ENCODE results near the gene TUFT1.
A peak's percentile ranks its signal among the peaks of the same experiment; 100 is the strongest.
"Not testable (repeated sequence)": the region's sequence is repeated elsewhere in the genome, so short reads cannot be mapped to it uniquely, and the experiment has no call there.

The TUFT1 gene

GRCh38 chr1:151581451-151581850 is 41.3 kb downstream of the TUFT1 start:
- DNase-seq (ENCODE audit: low read depth) = no peak

GRCh38 chr1:151581921-151582320 is 41.8 kb downstream of the TUFT1 start:
- no peak for DNase-seq (ENCODE audit: low read depth)

- DNase-seq (ENCODE audit: low read depth) = no peak
These were observed 43.7 kb downstream of the TUFT1 start for GRCh38 chr1:151583796-151584195.

GRCh38 chr1:151584278-151584677 is 44.2 kb downstream of the TUFT1 start:
- DNase-seq (ENCODE audit: low read depth) = no peak

GRCh38 chr1:151584780-151585179 is 44.7 kb downstream of the TUFT1 start:
- no peak for DNase-seq (ENCODE audit: low read depth)

GRCh38 chr1:151585622-151586021 is 45.5 kb downstream of the TUFT1 start:
- DNase-seq (ENCODE audit: low read depth) = no peak

- no peak for DNase-seq (ENCODE audit: low read depth)
These were observed 50.9 kb downstream of the TUFT1 start for GRCh38 chr1:151590961-151591360.

GRCh38 chr1:151593730-151594129 is 53.6 kb downstream of the TUFT1 start:
- DNase-seq (ENCODE audit: low read depth) = no peak

GRCh38 chr1:151594143-151594625 is 54.1 kb downstream of the TUFT1 start:
- peak; percentile 67 for DNase-seq (ENCODE audit: low read depth)

- DNase-seq (ENCODE audit: low read depth) = no peak
These were observed 56.3 kb downstream of the TUFT1 start for GRCh38 chr1:151596166-151596953.

- DNase-seq (ENCODE audit: low read depth) = not testable (repeated sequence)
These were observed 62.4 kb downstream of the TUFT1 start for GRCh38 chr1:151602550-151602949.

- no peak for DNase-seq (ENCODE audit: low read depth)
These were observed 64.2 kb downstream of the TUFT1 start for GRCh38 chr1:151604291-151604690.

- DNase-seq (ENCODE audit: low read depth) = no peak
These were observed 66.3 kb downstream of the TUFT1 start for GRCh38 chr1:151606384-151606783.

- no peak for DNase-seq (ENCODE audit: low read depth)
These were observed 66.7 kb downstream of the TUFT1 start for GRCh38 chr1:151606857-151607256.

GRCh38 chr1:151610142-151610541 is 70.0 kb downstream of the TUFT1 start:
- no peak for DNase-seq (ENCODE audit: low read depth)

- no peak for DNase-seq (ENCODE audit: low read depth)
These were observed 71.2 kb downstream of the TUFT1 start for GRCh38 chr1:151611288-151611790.

GRCh38 chr1:151611832-151612500 is 71.9 kb downstream of the TUFT1 start, which contains the start of gene SNX27:
SNX27 (plus strand) TSS chr1:151612050; CDS start chr1:151612202, 152 bp downstream.
- DNase-seq (ENCODE audit: low read depth) = peak; percentile 70

GRCh38 chr1:151612501-151613281 is 72.6 kb downstream of the TUFT1 start:
- DNase-seq (ENCODE audit: low read depth) = no peak

- DNase-seq (ENCODE audit: low read depth) = no peak
These were observed 73.2 kb downstream of the TUFT1 start for GRCh38 chr1:151613282-151613780.

- no peak for DNase-seq (ENCODE audit: low read depth)
These were observed 75.8 kb downstream of the TUFT1 start for GRCh38 chr1:151615711-151616504.

GRCh38 chr1:151616505-151616849 is 76.4 kb downstream of the TUFT1 start:
- no peak for DNase-seq (ENCODE audit: low read depth)
